ENCODE results near the gene SBK2. TPM values are rescaled to one million over a fixed set of nuclear protein-coding genes. Genes with fewer than 3 reads are reported as not detected.
A peak's percentile ranks its signal among the peaks of the same experiment; 100 is the strongest.

Gene SBK2
- total and polyA plus RNA-seq, 2 donors (not counting 3 experiments of a cell fraction or from before 2014, with no cell fraction given), result not detected

GRCh38 chr19:55578761-55579747 is 42.1 kb upstream of the SBK2 start:
- Histone ChIP-seq H4K20me1 (replicated peaks; ENCODE audit: control insufficient read depth, extremely low read depth, insufficient read depth, low read length) (no peaks in the 10 kb centered on the region), H3K4me3 (replicated peaks in 1 of 3; ENCODE audit: insufficient read depth in 1 of 3, low read depth in 1 of 3, low read length in 3 of 3) (no peak overlapping the region), H2AFZ (ENCODE audit: low read depth, low read length) (no peak overlapping the region), H3K4me1 (ENCODE audit: control insufficient read depth, extremely low read depth, insufficient read depth, low read length) (peaks cover 4% of the 10 kb centered on the region), H3K9me3 (replicated peaks; ENCODE audit: control insufficient read depth, insufficient read depth, low read length) (no peaks in the 10 kb centered on the region), H3K9me1 (replicated peaks; ENCODE audit: control insufficient read depth, extremely low read depth, insufficient read depth, low read length) (no peaks in the 10 kb centered on the region), H3K27ac (ENCODE audit: insufficient read depth, low read depth, low read length) (no peak overlapping the region), H3K4me2 (ENCODE audit: insufficient read depth, low read length) (peak overlapping the region; percentile 61), H3K36me3 (ENCODE audit: control insufficient read depth in 2 of 2, extremely low read depth in 1 of 2, insufficient read depth in 2 of 2, low read length in 2 of 2) (peaks cover 0 to 7% of the 10 kb centered on the region in 2 experiments), H3K9ac (replicated peaks; ENCODE audit: extremely low read depth, insufficient read depth, low read length) (peak overlapping the region; percentile 83), H3K79me2 (ENCODE audit: control insufficient read depth, insufficient read depth, low read length) (peaks cover 12% of the 10 kb centered on the region), H3K27me3 (ENCODE audit: control insufficient read depth in 2 of 2, insufficient read depth in 2 of 2, low read length in 2 of 2) (no peaks in the 10 kb centered on the region)
- dilution Hi-C loops (cut with MboI; ENCODE audit: extremely low pct_ligation_motif_present, low sequenced_read_pairs) (no loop called here), intact Hi-C loops (cut with micrococcal nuclease) (no loop called here)
- FAIRE-seq (no peak), DNase-seq (ENCODE audit: low read depth, low spot score) (no peak)
- CTCF ChIA-PET, result no interaction called here
- POLR2A ChIA-PET, result no interaction called here
- no TSS peak for BruUV-seq (replicated peaks)
- TF ChIP-seq POLR2AphosphoS5 (IDR thresholded peaks at IDR 0.05; ENCODE audit: insufficient read depth, low read depth, low read length), result no peak
- no peak for TF ChIP-seq JUN (IDR thresholded peaks at IDR 0.05; ENCODE audit: borderline replicate concordance, insufficient read depth, insufficient read length, low read depth)
- TF ChIP-seq, protein P1, sequence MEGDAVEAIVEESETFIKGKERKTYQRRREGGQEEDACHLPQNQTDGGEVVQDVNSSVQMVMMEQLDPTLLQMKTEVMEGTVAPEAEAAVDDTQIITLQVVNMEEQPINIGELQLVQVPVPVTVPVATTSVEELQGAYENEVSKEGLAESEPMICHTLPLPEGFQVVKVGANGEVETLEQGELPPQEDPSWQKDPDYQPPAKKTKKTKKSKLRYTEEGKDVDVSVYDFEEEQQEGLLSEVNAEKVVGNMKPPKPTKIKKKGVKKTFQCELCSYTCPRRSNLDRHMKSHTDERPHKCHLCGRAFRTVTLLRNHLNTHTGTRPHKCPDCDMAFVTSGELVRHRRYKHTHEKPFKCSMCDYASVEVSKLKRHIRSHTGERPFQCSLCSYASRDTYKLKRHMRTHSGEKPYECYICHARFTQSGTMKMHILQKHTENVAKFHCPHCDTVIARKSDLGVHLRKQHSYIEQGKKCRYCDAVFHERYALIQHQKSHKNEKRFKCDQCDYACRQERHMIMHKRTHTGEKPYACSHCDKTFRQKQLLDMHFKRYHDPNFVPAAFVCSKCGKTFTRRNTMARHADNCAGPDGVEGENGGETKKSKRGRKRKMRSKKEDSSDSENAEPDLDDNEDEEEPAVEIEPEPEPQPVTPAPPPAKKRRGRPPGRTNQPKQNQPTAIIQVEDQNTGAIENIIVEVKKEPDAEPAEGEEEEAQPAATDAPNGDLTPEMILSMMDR (IDR thresholded peaks at IDR 0.05; ENCODE audit: extremely low read depth in 1 of 2, insufficient read depth in 1 of 2, low read depth in 1 of 2, low read length in 2 of 2), result no peak
- no peak for TF ChIP-seq GATA2 (IDR thresholded peaks at IDR 0.05; ENCODE audit: insufficient read depth, insufficient read length, low read depth, low read length)
- TF ChIP-seq FOS (IDR thresholded peaks at IDR 0.05; ENCODE audit: borderline replicate concordance, insufficient read depth, low read length), result no peak
- TF ChIP-seq POLR2A (IDR thresholded peaks at IDR 0.05; ENCODE audit: low read depth, low read length), result no peak
- TF ChIP-seq MAX (IDR thresholded peaks at IDR 0.05; ENCODE audit: insufficient read depth, insufficient read length), result no peak
- TF ChIP-seq EZH2 (IDR thresholded peaks at IDR 0.05; ENCODE audit: borderline replicate concordance, low read depth, low read length, severe bottlenecking), result no peak
- no peak for TF ChIP-seq MYC (IDR thresholded peaks at IDR 0.05; ENCODE audit: low read depth, low read length)

Data from endothelial cell of umbilical vein (primary cell).